HG03196 (cell line): ENCODE data around the gene AGFG1.
"Not testable (repeated sequence)": the region's sequence is repeated elsewhere in the genome, so short reads cannot be mapped to it uniquely, and the experiment has no call there.

Experiments
- ATAC-seq: cut with Tn5 transposase; IDR thresholded peaks from one replicate; pipeline ENCODE4 v1.9.1; 2021; ENCODE audit not compliant: unreplicated experiment

AGFG1 gene

DNA sequence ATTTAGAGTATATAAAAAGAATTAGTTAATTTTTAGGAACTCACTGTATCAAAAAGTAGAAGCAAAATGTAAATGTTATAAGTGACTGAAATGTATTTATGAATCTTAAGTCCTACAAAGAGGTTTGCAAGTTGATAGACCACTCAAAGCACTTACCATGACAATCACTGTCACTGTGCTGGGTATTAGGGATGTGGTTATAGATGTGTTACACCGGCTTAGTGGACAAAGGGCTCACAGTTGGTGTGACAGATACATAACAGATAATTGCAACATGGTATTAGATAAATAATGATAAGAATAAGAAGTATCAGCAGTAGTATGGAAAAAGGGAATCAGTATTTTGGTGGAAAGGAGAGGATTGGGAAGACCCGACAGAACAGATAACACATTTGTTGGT lies 21.6 kb downstream of the AGFG1 start:
- no peak for ATAC-seq

DNA sequence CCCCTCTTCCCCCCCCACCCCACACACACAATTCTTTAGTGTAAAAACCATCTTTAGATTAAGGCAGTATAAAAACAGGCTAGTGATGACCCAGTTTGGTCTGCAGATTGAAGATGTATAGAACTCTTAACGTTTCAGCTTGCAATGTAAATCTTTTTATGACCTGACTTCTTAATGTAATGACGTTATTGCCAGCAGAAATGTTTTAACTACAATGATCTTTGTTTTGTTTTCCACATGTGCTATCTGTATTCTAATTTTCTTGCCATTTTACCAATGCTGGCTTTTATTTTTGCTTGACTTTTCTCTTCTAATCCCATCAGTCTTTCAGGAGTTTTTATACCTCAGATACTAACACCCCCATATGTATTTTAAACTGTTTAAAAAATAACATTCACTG lies 25.2 kb downstream of the AGFG1 start:
- no peak for ATAC-seq

DNA sequence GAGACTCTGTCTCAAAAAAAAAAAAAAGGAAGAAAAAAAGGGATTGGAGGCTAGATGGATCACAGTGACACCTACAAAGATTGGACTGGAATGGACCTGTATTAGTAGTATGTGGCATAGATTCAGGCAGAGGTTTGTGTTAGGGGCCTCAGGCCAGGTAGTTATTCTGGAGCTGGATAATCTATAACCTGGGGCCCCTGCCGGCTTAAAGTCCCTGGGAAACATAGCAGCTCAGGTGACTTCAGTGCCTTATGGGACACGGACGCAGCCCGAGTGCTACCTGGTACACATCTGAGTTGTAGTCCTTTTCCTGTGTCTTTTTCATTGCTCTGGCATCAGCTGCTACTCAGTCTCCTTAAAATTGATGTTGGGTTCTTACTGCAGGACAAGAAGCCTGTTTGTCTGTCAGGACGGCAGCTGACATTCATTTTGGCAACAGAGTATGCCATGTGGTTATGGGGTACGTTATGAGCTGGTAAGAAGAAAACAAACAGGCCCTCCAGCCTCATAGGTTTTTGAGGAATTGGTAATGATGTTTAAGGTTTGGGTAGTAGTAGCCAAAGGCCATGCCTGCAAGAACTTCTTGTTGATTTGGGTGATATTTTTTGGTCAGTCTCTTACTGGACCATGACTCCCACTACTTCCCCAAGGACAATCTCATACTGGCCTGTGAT lies 27.8 kb downstream of the AGFG1 start:
- ATAC-seq, result no peak

DNA sequence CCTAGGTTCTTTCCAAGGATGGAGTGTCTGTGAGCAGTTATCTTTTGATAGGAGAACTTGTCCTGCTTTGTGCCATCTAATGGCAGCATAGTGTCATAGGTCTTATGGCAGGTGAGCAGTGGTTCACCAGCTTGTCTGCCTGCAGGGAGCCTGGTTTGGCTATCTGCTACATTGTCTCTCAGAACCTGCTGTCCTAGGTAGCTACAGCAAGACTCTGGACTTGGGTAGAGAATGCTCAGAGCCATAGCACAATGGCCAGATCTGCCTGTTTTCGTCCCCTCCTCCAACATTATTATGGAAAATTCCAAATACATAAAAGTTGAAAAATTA lies 28.3 kb downstream of the AGFG1 start:
- ATAC-seq, result no peak

DNA sequence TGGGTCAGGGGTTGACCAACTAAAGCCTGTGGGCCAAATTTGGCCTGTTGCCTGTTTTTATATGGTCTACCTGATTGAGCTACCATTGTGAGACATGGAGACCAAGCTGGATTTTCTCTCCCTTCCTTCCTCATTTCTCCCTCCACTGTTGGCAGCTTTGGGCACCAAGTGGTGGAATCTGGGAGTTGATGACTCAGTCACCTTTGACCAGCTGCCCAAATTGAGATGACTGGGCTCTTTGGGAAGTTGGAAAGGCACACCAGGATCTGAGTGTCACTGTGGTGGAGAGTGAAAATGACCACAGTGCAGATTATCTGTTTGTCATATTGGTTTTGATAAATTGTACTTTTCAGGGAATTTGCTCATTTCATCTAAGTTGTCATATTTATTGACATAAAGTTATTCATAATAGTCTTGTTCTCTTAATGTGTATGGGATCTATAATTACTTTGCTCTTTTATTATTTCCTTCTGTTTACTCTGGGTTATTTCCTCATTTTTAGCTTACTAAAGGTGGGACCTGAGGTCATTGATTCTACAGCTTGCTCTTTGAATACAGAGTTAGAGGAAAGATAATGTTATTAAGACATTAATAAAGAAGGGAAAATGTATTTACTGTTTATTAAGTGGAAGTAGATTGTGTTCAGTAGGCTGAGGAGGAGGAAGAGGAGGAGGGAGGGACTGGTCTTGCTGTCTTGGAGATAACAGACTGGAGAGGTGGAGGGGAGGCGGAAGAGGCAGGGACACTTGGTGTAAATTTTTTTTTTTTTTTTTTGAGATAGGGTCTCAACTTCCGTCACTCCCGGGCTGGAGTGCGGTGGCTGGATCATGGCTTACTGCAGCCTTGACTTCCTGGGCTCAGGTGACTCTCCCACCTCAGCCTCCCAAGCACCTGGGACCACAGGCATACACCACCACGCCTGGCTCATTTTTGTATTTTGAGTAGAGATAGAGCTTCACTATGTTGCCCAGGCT lies 31.8 kb downstream of the AGFG1 start:
- no peak for ATAC-seq

DNA sequence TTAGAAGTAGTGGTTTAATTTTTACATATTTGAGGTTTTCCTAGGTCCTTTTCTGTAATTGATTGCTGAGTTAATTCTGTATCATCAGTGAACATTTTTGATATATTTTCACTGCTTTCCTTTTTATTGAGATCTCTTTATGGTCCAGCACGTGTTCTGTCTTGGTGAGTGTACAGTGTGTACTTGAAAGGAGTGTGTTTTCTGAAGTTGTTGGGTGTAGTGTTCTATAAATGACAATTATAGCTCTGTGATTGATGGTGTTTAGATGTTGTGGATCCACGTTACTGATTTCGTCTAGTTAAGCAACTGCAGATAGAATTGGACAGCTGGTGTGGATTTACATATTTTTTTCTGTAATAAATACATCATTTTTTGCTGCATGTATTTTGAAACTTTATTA lies 32.7 kb downstream of the AGFG1 start:
- no peak for ATAC-seq

DNA sequence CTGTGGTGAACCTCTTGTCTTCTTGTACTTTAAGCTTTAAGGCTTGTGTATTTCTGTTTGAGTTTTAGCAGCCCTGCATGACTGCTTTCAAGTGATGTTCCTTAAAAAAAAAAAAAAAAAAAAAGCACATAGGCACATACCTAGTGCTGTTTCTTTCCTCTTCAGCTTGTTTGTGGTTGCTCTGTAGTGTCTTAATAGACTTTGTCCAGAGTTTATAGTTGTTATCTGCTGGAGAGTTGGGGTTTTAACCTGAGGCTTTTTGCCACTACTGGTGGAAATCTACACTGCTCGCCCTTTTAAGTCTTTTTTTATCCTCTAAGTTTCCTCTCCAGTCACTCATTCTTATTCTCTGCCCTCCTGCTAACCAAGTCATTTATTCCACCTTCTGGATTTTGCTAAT lies 34.5 kb downstream of the AGFG1 start:
- no peak for ATAC-seq

DNA sequence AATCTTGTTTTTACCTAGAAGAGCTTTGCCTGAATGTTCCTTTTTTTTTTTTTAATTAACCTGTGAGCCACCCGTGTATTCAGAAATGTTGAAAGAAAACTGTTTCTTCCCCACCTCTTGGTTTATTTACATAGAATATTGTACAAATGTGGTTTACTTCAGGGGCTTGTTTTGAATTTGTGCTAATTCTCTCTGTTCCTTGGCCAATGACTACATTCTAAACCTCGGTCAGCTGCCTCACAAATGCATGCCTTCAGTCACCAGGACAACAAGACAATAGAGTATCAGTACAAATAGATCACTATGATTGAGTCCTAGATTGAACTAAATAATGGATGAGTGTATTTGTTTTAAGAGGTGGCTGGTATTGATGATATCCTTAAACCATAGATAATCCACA lies 36.0 kb downstream of the AGFG1 start:
- no peak for ATAC-seq

DNA sequence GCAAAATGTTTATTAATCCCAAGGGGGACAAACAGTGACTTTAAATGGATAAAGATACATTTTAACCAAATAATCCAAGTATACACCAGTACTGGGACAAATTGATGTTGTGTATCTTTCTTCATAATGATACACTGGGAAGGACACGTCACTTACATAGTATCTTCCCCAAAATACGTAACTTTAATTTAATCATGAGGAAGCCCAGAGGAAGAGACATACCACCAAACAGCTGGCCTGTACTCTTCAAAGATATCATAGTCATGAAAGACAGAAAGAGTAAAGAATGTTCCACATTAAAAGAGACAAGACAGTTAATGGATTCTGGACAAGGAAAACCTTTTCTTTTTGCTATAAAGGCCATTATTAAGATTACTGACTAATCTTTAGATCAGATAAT lies 37.1 kb downstream of the AGFG1 start:
- ATAC-seq, result no peak

DNA sequence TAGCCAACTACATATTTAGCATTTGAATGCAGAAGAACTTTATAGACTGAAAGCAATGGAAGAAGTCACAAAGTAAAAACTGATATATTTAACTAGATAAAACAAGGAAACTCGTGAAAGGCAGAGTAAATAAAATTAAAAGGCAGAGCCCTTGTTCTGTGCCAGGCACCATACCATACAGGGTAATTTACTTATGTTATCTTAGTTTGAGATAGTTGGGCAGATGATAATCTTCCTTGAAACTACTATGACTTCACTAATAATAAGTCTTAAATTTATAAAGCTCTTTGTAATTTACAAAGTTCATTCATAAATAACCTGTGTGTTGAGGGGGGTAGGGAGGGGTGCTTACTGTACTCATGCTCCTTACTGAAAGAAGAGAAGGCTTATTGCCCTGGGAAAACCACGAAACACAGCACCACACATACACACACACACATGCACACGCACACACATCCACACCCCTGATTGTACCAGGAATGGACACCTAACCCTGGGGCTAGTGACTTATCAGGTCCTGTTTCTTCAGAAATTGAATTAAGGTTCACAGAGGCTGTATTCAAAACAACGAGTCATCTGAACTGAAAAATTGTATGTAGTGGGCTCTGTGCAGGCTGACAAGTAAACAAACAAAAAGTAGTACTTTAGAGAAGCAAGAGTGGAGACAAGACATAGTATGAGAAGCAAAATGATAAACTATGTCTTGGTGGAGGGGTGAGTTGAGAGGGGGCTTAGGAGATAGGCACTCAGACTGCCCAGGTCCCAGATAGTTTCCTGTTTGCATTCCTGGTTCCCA lies 38.1 kb downstream of the AGFG1 start:
- no peak for ATAC-seq

DNA sequence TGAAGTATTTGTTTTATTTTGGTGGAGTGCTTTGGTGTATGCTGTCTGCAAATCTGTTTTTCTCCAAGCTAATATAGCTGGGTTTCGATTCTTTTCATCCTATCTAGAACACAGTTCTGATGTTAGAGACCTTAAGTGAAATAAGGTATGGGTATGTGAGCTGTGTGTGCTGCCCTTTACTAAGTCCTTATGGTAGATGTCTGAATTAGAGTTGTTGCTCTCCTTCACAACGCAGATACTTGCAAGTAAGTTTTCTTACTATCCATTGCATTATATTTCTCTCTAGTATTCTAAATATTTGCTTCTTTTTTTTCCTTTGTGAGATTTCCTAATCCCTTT lies 38.6 kb downstream of the AGFG1 start:
- no peak for ATAC-seq

DNA sequence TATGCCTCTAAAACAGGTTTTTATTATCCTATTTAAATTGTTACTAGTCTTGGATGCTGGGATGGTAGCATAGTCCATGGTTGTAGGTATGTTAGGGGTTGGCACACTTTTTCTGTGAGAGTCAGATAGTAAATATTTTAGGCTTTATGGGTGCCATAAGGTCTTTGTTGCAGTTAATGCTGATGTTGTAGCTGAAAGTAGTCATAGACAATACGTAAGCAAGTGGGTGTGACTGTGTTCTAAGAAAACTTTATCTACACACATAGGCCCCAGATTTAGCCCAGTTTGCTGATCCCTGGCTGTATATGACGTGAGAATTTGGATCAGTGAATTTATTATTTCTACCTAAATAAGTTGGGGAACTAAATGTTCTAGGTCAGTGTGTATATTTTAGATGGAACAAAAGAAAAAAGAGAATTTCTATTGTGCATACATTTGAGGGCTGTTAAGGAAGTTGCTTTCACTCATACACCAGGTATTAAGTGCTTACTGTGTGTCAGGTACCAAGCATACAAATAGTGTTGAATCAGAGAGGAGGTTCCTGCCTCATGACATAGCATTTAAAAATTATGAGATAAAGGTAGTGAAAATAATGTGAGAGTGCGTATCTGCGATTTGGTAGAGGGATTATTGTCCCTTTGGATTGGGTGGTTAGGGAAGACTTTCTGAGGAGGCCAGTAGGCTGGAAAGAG lies 39.4 kb downstream of the AGFG1 start:
- no peak for ATAC-seq

DNA sequence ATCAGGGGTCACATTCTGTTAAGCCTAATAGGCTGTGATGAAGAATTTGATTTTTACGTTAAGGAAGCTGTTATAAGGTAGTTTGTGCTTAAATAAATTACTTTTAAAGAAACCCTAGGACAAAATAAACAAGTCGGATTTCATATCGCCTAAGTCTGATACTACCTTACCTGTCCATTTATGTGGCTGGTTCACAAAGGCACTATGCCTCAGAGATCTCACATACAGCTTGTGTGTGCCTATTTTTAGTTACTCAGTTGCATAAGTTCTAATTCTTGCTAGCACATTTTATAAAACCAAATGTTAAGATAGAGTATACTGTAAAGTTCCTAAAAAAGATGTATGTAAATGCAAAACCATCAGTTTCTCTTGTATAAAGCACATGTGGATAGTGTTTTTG lies 40.0 kb downstream of the AGFG1 start:
- ATAC-seq, result no peak

DNA sequence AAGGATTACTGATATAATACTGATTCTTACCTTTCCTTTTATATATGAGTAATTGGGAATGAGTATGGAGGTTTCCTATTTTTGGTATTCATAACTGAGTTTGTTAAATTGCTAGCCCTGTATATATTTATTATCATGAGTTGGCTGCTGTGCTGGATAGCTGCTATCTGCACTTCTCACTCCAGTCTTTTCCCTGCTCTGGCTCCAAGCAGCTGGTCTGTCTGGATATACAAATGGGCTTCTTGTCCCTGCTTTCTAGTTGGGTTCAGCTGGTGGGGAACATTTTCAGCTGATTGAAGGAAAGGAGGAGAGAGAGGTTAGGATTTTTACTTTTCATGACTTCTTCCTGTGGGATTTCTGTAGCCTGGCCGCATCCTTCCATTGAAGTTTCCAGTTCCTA lies 41.2 kb downstream of the AGFG1 start:
- no peak for ATAC-seq

DNA sequence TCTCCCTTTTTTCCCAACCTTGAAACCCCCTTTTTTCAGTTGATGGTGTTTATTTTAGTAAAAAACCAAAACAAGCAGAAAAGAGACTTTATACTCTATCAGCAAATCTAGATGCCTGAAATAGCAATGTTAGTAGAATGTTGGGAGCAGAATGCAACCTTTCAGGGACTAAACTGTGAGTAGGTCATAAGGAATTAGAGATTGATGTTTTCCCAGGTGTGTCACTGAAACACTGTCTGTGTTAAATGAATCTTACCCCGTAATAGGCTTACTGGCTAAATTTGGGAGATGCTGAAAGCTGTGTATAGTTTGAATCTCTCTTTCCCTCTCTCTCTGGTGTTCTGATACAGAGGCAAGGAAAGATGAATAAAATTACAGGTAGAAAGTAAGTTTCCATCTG lies 43.8 kb downstream of the AGFG1 start:
- no peak for ATAC-seq

DNA sequence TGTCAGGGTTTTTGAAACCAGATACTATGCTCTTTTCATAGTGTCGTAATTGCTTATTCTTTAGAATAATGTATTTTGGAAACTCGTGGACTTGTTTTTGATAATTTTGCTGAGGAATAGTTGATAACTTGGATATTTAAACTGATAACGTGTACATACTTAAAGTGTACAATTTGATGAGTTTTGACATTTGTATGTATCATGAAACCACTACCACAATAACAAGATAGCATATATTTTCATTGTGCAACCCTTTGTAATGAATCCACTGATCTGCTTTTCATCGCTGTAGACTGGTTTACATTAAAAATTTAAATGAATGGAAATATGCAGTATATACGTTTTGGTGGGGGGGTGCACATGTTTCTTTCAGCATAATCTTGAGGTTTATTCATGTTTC lies 45.8 kb downstream of the AGFG1 start:
- ATAC-seq, result no peak

DNA sequence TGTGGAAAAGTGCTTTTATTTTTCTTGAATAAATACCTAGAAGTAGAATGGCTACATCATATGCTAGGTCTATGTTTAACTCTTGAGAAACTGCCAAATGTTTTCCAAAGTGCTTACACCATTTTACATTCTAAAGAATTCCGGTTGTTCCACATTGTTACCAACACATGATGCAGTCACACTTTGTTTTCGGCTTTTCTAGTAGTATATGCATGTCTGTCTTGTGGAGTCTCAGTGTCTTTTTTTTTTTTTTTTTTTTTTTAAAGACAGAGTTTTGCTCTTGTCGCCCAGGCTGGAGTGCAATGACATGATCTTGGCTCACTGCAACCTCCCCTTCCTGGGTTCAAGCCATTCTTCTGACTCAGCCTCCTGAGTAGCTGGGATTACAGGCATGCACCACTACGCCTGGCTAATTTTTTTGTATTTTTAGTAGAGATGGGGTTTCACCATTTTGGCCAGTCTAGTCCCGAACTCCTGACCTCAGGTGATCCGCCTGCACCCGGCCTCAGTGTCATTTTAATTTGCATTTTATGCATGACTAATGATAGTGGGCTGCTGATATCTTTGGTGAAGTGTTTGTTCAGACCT lies 46.4 kb downstream of the AGFG1 start:
- ATAC-seq, result not testable (repeated sequence)

DNA sequence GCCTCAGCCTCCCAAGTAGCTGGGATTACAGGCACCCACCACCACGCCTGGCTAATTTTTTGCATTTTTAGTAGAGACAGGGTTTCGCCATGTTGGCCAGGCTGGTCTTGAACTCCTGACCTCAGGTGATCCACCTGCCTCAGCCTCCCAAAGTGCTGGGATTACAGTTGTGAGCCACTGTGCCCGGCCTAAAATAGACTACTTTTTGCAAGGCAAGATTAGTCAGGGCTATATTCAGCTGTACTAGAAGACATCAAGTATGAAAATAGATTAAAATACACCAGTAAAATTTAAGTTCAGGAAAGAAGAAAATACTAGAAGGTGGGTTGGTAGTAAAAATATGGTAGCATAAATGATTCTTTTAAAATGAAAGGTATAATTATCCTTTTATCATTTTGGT lies 49.2 kb downstream of the AGFG1 start:
- ATAC-seq, result not testable (repeated sequence)

DNA sequence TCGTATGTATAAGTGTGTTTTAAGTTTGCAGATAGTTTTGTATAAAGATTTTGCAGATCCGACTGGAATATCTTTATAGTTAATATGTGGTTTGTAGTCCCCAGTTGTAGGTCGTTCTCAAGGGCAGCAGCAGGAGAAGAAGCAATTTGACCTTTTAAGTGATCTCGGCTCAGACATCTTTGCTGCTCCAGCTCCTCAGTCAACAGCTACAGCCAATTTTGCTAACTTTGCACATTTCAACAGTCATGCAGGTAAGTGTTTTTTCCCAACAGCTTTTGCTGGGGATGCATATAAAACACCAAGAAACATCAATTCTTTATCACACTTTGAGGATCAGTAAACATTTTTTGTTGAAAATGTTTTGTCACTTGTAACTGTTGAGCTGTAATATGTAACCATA lies 52.7 kb downstream of the AGFG1 start:
- ATAC-seq, result no peak

DNA sequence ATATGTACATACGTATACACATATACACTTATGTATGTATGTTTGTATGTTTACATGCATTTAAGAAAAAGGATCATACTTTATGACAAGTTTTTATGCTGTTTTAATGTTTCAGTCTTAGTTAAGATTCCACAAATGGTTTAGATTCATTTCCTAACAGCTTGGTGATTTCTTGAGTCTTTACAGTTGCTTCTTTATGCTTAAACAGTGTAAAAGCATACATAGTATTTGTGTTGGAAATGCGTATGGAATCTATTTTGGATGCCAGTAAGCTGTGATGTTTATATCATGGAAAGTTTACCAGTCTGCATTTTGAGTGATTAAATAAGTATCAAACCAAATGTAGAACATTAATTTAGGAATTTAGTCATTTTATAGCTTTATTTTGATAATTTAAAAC lies 55.4 kb downstream of the AGFG1 start:
- no peak for ATAC-seq

DNA sequence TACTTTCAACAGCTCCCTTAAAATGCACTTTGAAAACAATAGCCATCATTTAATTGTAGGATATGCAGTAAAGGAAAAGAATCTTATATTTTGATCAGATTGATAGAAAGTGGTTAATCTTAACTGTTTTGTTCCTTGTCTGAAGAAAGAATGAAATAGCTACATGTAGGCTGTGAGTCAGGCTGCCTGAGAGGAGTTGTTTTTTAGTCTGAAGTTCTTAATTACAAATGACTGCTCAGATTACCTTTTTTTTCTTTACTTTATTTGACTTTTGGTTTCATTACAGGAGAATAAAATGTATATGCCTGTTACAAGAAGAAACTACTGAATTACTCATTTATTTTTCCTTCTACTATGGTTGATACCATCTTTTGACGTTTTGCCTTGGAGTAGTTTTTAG lies 56.8 kb downstream of the AGFG1 start:
- ATAC-seq, result no peak
